ENCODE data around the gene KCNMA1. TPM values are rescaled to one million over a fixed set of nuclear protein-coding genes. Genes with fewer than 3 reads are reported as not detected.

KCNMA1 gene
- total RNA-seq, 4 donors from 2014 or later, result 68.4 to 170 (median 119) TPM

- no peaks in the 10 kb centered on the region for H3K36me3 ChIP-seq
- no peaks in the 10 kb centered on the region for H3K9me3 ChIP-seq
- in situ Hi-C loops (cut with MboI; ENCODE audit: low pct_ligation_motif_present in 1 of 4, low pct_unique_long_range_greater_than_20kb in 1 of 4, low sequenced_read_pairs in 3 of 4) (no loop called here), intact Hi-C loops (cut with DNase I; ENCODE audit: low total_unique reads) (no loop called here)
- no peak for TF ChIP-seq POLR2A (IDR thresholded peaks at IDR 0.05)
- TF ChIP-seq EP300 (IDR thresholded peaks at IDR 0.05; ENCODE audit: low read depth), result no peak
- TF ChIP-seq CTCF (IDR thresholded peaks at IDR 0.05), result no peak
- no peak for TF ChIP-seq POLR2AphosphoS5 (IDR thresholded peaks at IDR 0.05)
- H3K4me1 ChIP-seq, result peaks cover 10 to 48% (median 21%) of the 10 kb centered on the region in 4 donors
- H3K4me3 ChIP-seq, result no peak overlapping the region
- no peak for DNase-seq
- H3K27ac ChIP-seq, result peak overlapping the region in 3 of 4 donors; percentile 18 to 81 (median 68)
- WGBS, 2 donors (ENCODE audit: low coverage in 1 of 2), result 87 to 93% methylated on average over 2 of the region's 2 CpGs
- no peaks in the 10 kb centered on the region for H3K27me3 ChIP-seq
Observed at GRCh38 chr10:77510294-77510693, 127.3 kb downstream of the KCNMA1 start.

GRCh38 chr10:77509391-77509790 is 128.2 kb downstream of the KCNMA1 start:
- Histone ChIP-seq H3K9me3 (no peaks in the 10 kb centered on the region), H3K36me3 (no peaks in the 10 kb centered on the region), H3K4me1 (peaks cover 10 to 41% (median 23%) of the 10 kb centered on the region in 4 donors), H3K27me3 (no peaks in the 10 kb centered on the region), H3K27ac (no peak overlapping the region), H3K4me3 (no peak overlapping the region)
- WGBS, 2 donors (ENCODE audit: low coverage in 1 of 2), result 87 to 90% methylated on average over 6 of the region's 6 CpGs
- intact Hi-C loops (cut with DNase I; ENCODE audit: low total_unique reads), result no loop called here
- no peak for DNase-seq
- in situ Hi-C loops (cut with MboI; ENCODE audit: low pct_ligation_motif_present in 1 of 4, low pct_unique_long_range_greater_than_20kb in 1 of 4, low sequenced_read_pairs in 3 of 4), result no loop called here
- TF ChIP-seq CTCF (IDR thresholded peaks at IDR 0.05), result no peak
- TF ChIP-seq POLR2AphosphoS5 (IDR thresholded peaks at IDR 0.05), result no peak
- TF ChIP-seq POLR2A (IDR thresholded peaks at IDR 0.05), result no peak
- TF ChIP-seq EP300 (IDR thresholded peaks at IDR 0.05; ENCODE audit: low read depth), result no peak

GRCh38 chr10:77507291-77507880 is 130.2 kb downstream of the KCNMA1 start:
- intact Hi-C loops (cut with DNase I; ENCODE audit: low total_unique reads), result no loop called here
- no peak for DNase-seq
- no peaks in the 10 kb centered on the region for H3K27me3 ChIP-seq
- in situ Hi-C loops (cut with MboI; ENCODE audit: low pct_ligation_motif_present in 1 of 4, low pct_unique_long_range_greater_than_20kb in 1 of 4, low sequenced_read_pairs in 3 of 4), result no loop called here
- H3K9me3 ChIP-seq, result no peaks in the 10 kb centered on the region
- 57 to 60% methylated on average over 1 to 5 of the region's 5 CpGs for WGBS, 2 donors (ENCODE audit: low coverage in 1 of 2)
- no peak overlapping the region for H3K4me3 ChIP-seq
- peaks cover 3 to 24% (median 11%) of the 10 kb centered on the region in 4 donors for H3K4me1 ChIP-seq
- TF ChIP-seq EP300 (IDR thresholded peaks at IDR 0.05; ENCODE audit: low read depth), result no peak
- TF ChIP-seq POLR2AphosphoS5 (IDR thresholded peaks at IDR 0.05), result no peak
- no peak for TF ChIP-seq POLR2A (IDR thresholded peaks at IDR 0.05)
- no peak for TF ChIP-seq CTCF (IDR thresholded peaks at IDR 0.05)
- no peaks in the 10 kb centered on the region for H3K36me3 ChIP-seq
- H3K27ac ChIP-seq, result peak overlapping the region in 1 of 4 donors; percentile 38

- no peak for DNase-seq
- in situ Hi-C loops (cut with MboI; ENCODE audit: low pct_ligation_motif_present in 1 of 4, low pct_unique_long_range_greater_than_20kb in 1 of 4, low sequenced_read_pairs in 3 of 4) (no loop called here), intact Hi-C loops (cut with DNase I; ENCODE audit: low total_unique reads) (no loop called here)
- peaks cover 3 to 17% (median 6%) of the 10 kb centered on the region in 4 donors for H3K4me1 ChIP-seq
- H3K4me3 ChIP-seq, result no peak overlapping the region
- TF ChIP-seq CTCF (IDR thresholded peaks at IDR 0.05), result peak in 1 of 5 experiments; percentile 29
- no peak for TF ChIP-seq POLR2A (IDR thresholded peaks at IDR 0.05)
- H3K27ac ChIP-seq, result peak overlapping the region in 1 of 4 donors; percentile 28
- WGBS, 2 donors (ENCODE audit: low coverage in 1 of 2), result 67 to 72% methylated on average over 2 to 3 of the region's 3 CpGs
- no peaks in the 10 kb centered on the region for H3K36me3 ChIP-seq
- H3K9me3 ChIP-seq, result no peaks in the 10 kb centered on the region
- H3K27me3 ChIP-seq, result no peaks in the 10 kb centered on the region
Observed at GRCh38 chr10:77506517-77507200, 130.9 kb downstream of the KCNMA1 start.
